NCI-H146 (cell line): ENCODE measurements around the gene PEX5.

Source experiments
- DNase-seq: peaks from one replicate; lab custom pipeline; 2025; lab: John Stamatoyannopoulos, UW

The PEX5 gene

DNA sequence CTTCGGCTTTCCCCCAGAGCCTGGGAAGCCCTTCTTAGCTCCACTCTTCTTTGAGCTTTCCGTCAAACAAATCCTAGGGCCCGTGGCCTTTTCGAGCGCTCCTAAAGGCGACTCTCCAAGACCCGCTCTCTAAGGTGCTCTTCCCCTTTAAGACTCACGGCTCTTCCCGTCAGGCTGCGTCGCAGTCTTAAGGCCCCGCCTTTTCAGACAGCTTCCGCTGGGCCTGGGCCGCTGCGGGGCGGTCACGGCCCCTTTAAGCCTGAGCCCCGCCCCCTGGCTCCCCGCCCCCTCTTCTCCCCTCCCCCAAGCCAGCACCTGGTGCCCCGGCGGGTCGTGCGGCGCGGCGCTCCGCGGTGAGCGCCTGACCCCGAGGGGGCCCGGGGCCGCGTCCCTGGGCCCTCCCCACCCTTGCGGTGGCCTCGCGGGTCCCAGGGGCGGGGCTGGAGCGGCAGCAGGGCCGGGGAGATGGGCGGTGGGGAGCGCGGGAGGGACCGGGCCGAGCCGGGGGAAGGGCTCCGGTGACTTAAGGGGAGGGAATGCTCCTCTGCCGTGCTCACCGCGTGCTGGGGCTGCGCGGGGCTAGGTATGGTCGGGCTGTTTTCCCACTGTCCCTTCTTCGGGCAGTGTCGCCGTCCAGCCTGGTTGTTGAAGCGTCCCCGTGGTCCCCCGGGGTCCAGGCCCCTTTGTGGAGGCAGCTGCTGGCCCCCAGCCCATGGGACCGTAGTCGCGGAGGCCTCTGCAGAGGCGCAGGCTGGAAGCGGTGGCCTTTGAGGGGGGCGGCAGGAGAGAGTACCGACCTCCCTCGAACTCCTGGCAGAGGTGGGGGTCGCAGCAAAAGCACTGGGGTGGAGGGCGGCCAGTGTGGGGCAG lies at the start of gene PEX5:
Gene PEX5 (plus strand): TSS at position 289 of the 870 bp plus-strand sequence. CDS start 692 bp downstream, outside the sequence.
- DNase-seq, result peak; percentile 99

- DNase-seq, result no peak
Measured at GRCh38 chr12:7141351-7142005, 48.0 kb upstream of the PEX5 start.

DNA sequence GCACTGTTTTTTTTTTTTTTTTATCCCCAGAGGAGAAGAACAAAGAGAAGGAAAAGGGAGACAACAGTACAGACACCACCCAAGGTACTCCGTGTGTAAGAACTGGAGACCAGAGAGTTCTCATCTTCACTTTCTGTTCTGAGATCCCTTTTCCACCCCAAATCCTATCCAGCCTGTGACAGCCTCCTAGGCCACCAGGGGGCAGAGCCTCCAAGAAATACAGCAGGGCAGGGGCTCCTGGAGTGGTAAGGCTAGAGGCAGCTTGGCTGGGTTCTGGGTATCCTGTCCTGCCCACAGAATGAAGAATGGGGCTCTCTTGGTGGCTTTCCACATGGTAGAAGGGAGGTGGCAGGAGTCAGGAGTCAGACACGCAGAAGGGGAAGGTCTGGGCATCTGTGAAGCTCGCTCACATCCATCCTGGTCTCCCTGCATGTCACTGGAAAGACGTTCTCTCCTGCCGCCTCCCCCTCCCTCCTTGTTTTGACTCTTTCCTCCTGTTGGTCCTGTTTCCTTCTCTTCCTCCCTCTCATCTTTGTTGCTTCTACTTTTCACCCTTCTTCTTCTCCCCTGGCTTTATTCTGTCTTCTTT lies 47.3 kb upstream of the PEX5 start:
- peak; percentile 68 for DNase-seq

GRCh38 chr12:7142809-7143465 lies 46.5 kb upstream of the PEX5 start:
- DNase-seq, result no peak

DNA sequence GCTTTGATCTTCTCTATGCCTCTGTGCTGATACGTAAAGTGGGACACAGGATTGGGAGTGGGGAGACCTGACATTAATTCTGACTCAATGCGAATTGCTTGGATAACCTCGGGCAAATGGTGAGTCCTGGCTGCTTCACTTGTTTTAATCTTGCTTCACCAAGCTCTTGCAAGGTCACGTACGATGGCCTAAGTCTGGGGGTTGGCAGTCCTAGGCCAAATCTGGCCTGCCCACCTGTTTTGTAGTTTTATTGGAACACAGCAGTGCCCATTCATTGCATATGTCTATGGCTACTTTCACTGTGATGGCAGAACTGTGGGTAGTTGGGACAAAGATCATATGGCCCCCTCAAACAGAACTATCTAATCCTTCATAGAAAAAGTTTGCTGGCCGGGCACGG lies 45.9 kb upstream of the PEX5 start:
- no peak for DNase-seq

- peak; percentile 46 for DNase-seq
Measured at GRCh38 chr12:7144414-7145120, 44.9 kb upstream of the PEX5 start.

- no peak for DNase-seq
Measured at GRCh38 chr12:7145671-7146070, 43.8 kb upstream of the PEX5 start.

DNA sequence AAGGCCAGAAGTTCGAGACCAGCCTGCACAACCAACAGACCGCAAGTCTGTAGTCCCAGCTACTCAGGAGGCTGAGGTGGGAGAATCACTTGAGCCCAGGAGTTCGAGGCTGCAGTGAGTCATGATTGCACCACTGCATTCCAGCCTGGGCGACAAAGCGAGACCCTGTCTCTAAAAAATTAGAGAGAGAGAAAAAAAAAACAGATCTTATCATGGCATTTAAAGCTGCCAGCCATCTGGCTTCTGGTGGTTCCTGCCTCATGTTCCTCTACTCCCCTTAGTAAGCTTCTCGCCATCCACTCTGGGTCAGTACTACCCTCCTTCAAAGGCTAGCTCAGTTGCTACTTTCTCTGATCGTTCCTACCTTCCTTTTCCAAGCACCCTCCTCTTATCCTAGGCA lies 43.3 kb upstream of the PEX5 start:
- DNase-seq, result no peak

DNA sequence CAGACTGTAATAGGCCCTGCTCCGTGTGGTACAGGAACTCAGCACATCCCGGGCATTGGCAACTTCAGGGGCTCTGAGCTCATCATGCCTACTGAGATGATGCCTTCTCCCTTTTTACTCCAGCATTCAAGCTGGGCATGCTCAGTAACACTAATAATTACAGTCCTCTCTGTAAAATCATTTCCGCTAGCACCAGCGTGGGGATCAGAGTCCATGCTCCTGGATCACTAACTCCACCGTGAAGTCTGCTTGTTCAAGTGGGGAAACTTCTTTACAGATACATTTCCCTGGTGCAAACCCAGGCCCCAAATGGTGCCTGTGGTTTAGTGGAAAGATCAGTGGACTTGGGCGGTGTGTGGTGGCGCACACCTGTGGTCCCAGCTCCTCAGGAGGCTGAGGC lies 42.6 kb upstream of the PEX5 start:
- no peak for DNase-seq

GRCh38 chr12:7150356-7150755 lies 39.1 kb upstream of the PEX5 start:
- DNase-seq, result no peak

DNA sequence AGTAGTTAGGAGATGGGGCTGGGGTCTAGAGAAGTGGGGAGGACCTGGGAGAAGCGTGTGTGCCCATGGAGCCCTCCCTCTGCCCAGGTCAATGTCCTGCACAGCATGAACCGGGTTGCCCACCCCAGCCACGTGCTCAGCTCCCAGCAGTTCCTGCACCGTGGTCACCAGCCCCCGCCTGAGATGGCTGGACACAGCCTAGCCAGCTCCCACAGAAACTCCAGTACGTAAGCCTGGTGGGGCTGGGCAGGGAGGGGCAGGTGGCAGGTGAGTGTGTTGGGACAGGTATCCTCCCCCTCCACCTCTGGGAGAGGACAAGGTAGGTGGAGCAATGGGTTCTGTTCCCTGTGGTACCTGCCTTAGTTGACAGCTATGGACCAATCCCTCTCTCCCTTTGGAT lies 38.6 kb upstream of the PEX5 start:
- DNase-seq, result no peak

DNA sequence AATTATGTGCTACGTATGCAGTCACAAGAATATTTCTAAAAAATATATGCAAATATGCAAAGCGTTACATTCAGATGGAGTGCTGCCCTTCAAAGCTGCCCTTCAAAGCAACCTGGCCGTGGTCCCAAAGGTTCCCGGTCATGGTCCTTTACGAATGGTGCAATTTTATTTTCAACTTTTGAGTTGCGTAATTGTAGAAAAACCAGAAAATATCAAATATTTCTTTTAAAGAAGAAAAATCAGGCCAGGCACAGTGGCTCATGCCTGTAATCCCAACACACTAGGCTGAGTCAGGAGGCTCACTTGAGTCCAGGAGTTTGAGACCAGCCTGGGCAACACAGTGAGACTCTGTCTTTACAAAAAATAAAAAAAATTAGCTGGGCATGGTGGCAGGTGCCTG lies 38.0 kb upstream of the PEX5 start:
- no peak for DNase-seq

DNA sequence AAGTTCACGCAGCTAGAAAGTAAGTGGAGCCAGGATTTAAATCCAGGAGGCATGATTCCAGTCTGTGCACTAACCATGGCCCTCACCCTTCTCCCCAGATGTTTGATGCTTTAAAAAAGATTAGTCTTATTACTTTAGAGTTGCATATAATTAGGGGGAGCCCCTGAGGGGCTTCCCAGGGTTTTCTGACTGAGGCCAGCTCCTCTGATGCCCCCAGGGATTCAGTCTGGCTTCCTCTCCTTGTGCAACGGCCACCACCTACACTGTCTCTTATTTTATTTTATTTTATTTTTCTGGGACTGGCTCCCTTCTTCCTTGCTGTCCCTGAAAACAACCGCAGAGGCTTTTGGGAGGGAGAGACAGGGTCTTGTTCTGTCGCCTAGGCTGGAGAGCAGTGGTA lies 36.7 kb upstream of the PEX5 start:
- DNase-seq, result no peak

GRCh38 chr12:7154042-7154441 lies 35.4 kb upstream of the PEX5 start:
- no peak for DNase-seq

GRCh38 chr12:7154901-7155470 lies 34.5 kb upstream of the PEX5 start:
- no peak for DNase-seq

DNA sequence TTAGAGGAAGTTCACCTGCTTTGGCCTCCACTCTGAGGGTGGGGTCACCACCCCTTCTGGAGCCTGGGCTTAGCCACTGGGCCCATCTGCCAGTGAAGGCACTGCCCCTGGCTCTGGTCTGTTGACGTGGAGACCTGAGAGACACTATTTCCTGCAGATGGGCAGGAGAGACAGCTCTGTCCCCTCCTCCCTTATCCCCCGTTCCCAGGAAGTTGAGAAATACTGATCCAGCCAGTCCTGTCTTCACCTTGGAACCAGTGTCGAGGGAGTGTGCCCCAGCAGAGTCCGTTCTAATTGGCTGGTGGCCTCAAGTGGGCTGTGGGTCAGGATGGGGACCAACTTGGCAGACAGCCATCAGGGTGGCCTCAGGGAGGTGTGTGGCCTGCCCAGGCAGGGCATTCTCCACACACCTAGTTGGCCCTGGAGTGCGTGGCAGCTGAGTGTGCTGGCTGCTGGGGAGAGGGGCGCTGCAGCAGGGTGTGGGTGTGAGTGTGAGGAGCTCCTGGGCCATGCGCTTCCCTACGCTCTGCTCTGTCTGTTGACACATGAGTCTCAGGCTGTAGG lies 33.9 kb upstream of the PEX5 start:
- peak; percentile 28 for DNase-seq

GRCh38 chr12:7156259-7157197 lies 33.0 kb upstream of the PEX5 start:
- no peak for DNase-seq

GRCh38 chr12:7157391-7157790 lies 32.1 kb upstream of the PEX5 start:
- DNase-seq, result no peak

DNA sequence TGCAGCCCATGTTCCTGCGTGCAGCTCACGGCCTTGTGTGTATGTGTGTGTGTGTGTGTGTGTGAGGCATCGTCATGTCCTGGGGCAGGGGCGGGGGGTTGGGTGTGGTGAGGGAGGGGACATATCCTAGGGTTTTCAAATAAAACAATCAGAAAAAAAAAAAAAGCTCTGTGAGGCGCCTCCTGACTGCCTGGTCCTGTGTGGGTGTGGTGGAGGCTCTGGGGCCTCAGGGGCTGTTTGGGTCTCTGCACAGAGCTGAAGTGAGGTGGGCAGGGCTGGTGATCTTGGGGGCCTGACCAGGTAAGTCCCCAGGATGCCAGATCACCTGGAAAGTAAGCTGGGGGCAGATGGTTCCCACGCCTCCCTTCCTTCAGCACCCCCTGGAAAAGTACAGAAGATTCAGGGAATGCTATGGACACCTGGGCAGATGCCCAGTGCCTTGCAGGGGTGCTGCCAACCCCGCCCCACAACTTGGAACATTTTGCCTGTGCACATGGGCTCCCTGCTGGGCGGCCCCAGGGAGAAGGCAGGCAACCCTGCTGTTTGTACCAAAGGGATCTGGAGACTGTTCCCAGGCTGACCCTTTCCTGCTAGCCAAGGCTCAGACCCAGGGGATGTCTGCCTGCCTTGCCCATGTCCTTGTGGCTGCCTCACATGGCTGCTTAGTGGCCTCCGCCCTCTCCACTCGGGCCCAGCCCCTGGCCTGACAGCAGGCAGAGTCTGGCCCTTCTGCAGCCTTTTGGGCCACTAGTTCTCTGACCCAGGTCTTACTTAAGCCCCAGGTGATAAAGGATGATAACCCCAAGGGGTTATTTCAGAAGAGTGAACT lies 30.5 kb upstream of the PEX5 start:
- peak; percentile 32 for DNase-seq
